ENCODE measurements around the gene ADPRHL1.
"Not testable (repeated sequence)": the region's sequence is repeated elsewhere in the genome, so short reads cannot be mapped to it uniquely, and the experiment has no call there.

The ADPRHL1 gene

DNA sequence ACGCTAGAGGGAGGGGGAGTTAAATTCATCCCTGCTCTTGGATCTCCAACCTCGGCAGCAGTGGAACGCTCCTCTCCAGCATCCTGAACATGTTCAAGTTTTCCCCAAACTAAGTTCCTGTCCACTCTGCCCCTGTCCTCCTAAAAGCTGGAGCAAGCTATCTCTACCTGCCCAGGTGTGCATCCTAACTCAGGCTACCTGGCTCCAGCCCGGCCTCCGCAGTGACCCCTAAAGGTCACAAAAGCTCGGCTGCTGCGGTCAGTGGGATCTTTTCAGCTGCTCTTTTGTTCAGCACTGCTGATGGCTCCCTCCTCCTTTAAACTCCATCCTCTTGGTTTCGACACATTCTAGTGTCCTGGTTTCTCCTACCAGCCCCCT is 35.9 kb upstream of the ADPRHL1 start:
- Mint-ChIP-seq H3K36me3 (ENCODE audit: low read depth) (peaks cover 2% of the 10 kb centered on the region), H3K4me1 (ENCODE audit: low read depth) (peaks cover 58% of the 10 kb centered on the region), H3K27me3 (no peaks in the 10 kb centered on the region), H3K4me3 (peak overlapping the region; percentile 93), H3K27ac (no peak overlapping the region), H3K9me3 (no peaks in the 10 kb centered on the region)

DNA sequence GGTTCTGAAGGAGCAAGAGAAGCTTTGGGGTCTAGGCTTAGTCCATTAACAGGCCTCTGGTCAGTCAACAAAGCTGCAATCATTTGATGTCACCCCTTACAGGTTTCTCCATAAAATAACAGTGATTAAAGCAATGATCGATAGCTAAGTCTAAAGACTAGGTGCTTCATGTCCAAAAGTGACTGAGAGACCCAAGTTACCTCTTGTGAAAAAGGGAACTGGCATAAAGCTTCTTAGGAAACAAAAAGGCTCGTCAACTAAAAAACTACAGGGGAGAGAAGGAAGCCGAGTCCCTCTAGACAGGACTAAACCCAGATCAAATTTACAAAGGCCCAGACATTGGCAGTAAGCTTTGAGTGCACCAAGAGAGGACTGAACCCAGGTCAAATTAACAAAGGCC is 35.0 kb upstream of the ADPRHL1 start:
- H3K4me1 Mint-ChIP-seq (ENCODE audit: low read depth), result peaks cover 49% of the 10 kb centered on the region
- no peaks in the 10 kb centered on the region for H3K9me3 Mint-ChIP-seq
- H3K36me3 Mint-ChIP-seq (ENCODE audit: low read depth), result peaks cover 9% of the 10 kb centered on the region
- H3K4me3 Mint-ChIP-seq, result peak overlapping the region; percentile 44
- no peaks in the 10 kb centered on the region for H3K27me3 Mint-ChIP-seq
- no peak overlapping the region for H3K27ac Mint-ChIP-seq

- no peaks in the 10 kb centered on the region for H3K27me3 Mint-ChIP-seq
- no peak overlapping the region for H3K4me3 Mint-ChIP-seq
- H3K27ac Mint-ChIP-seq, result no peak overlapping the region
- H3K9me3 Mint-ChIP-seq, result no peaks in the 10 kb centered on the region
- H3K36me3 Mint-ChIP-seq (ENCODE audit: low read depth), result peaks cover 19% of the 10 kb centered on the region
- peaks cover 35% of the 10 kb centered on the region for H3K4me1 Mint-ChIP-seq (ENCODE audit: low read depth)
Observed at GRCh38 chr13:113486698-113487097, 33.4 kb upstream of the ADPRHL1 start.

DNA sequence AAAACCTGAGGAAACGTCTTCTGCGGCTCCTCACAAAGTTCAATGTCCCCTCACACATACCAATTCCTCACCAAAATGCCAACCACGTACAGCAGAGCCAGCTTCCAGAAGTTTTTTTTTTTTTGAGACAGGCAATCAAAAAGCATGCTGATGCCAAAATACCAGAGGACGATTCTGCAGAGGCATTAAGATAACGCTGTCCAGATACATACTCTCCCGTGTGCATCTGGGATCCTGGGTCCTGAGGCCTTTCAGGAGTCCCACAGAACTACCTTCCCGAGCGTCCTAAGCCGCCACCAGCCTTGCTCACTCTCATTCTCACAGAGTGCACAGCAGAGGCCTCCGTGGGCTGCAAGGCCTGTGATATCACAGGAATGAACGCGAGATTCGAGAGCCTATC is 32.3 kb upstream of the ADPRHL1 start:
- H3K4me3 Mint-ChIP-seq, result no peak overlapping the region
- peaks cover 33% of the 10 kb centered on the region for H3K4me1 Mint-ChIP-seq (ENCODE audit: low read depth)
- H3K9me3 Mint-ChIP-seq, result no peaks in the 10 kb centered on the region
- peaks cover 21% of the 10 kb centered on the region for H3K36me3 Mint-ChIP-seq (ENCODE audit: low read depth)
- no peaks in the 10 kb centered on the region for H3K27me3 Mint-ChIP-seq
- no peak overlapping the region for H3K27ac Mint-ChIP-seq

GRCh38 chr13:113483504-113484293 is 30.4 kb upstream of the ADPRHL1 start:
- no peaks in the 10 kb centered on the region for H3K27me3 Mint-ChIP-seq
- peaks cover 40% of the 10 kb centered on the region for H3K36me3 Mint-ChIP-seq (ENCODE audit: low read depth)
- no peak overlapping the region for H3K4me3 Mint-ChIP-seq
- H3K4me1 Mint-ChIP-seq (ENCODE audit: low read depth), result peaks cover 18% of the 10 kb centered on the region
- H3K9me3 Mint-ChIP-seq, result no peaks in the 10 kb centered on the region
- H3K27ac Mint-ChIP-seq, result no peak overlapping the region

DNA sequence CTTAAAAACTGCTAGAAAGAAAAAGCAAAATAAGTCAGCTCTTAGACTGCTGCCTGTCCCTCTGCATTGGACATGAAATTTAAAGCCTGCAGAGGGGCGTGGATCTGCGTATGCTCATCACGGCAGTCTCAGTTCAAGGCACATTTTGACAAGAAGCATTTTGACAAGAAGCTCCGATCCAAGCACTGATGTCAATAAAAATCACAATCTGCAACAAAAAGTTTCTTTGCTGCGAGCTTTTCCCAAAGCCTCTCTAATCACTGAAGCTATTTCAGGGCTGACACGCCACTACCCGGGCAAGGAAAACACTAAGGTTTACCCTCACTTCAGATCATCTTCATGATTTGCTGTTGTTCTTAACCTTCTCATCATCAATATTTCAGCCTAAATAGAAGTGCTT is 29.8 kb upstream of the ADPRHL1 start:
- Mint-ChIP-seq H3K36me3 (ENCODE audit: low read depth) (peaks cover 46% of the 10 kb centered on the region), H3K9me3 (no peaks in the 10 kb centered on the region), H3K4me1 (ENCODE audit: low read depth) (peaks cover 12% of the 10 kb centered on the region), H3K27ac (no peak overlapping the region), H3K4me3 (no peak overlapping the region), H3K27me3 (no peaks in the 10 kb centered on the region)

DNA sequence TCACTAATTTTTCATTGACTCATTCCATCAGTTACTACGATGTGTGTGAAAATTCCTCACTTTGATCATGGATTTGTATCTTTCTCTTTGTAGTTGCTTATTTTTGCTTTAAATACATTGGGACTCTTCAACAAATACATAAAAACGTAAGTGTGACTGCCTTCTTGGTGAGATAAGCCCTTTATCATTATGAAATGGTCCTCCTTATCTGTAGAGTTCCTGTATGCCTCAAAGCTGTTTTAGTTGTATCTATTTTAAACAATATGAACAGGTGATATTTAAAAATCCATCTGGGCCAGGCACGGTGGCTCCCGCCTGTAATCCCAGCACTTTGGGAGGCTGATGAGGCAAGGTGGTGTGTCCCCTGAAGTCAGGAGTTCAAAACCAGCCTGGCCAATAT is 25.9 kb upstream of the ADPRHL1 start:
- peaks cover 74% of the 10 kb centered on the region for H3K36me3 Mint-ChIP-seq (ENCODE audit: low read depth)
- no peaks in the 10 kb centered on the region for H3K4me1 Mint-ChIP-seq (ENCODE audit: low read depth)
- no peaks in the 10 kb centered on the region for H3K9me3 Mint-ChIP-seq
- H3K27ac Mint-ChIP-seq, result no peak overlapping the region
- no peaks in the 10 kb centered on the region for H3K27me3 Mint-ChIP-seq
- no peak overlapping the region for H3K4me3 Mint-ChIP-seq

DNA sequence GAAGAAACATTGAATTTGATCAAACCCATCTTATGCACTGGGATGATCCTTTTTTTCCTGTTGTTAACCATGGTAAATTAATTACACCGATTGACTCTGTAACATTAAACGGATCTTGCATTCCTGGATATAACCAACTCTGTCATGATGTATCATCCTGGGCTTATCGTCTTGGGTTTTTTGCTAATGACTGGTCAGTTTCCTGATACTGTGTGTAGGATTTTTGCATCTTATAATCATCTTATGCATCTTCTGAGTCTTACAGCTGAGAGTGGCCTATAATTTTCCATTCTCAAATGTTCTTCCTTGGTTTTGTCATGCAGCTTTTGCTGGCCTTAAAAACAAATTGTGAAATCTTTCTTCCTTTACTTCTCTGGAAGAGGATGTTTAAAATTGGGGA is 24.4 kb upstream of the ADPRHL1 start:
- Mint-ChIP-seq H3K4me1 (ENCODE audit: low read depth) (no peaks in the 10 kb centered on the region), H3K36me3 (ENCODE audit: low read depth) (peaks cover 73% of the 10 kb centered on the region), H3K4me3 (no peak overlapping the region), H3K9me3 (no peaks in the 10 kb centered on the region), H3K27me3 (no peaks in the 10 kb centered on the region), H3K27ac (no peak overlapping the region)

DNA sequence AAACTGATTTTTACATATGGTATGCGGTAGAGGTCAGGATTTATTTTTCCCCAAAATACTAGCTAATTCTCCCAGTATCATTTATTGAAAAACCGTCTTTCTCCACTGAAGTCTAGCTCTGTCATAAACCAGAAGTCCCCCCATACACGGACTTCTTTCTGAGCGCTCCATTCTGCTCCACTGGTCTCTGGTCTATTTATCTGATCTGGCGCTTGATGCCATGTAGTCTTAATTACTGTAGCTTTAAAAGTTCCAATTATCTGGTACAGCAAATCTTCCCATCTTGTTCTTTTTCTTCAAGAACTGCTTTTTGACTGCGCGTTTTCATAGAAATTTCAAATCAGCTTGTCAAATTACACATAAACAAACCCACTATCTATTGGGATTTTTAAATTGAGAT is 23.5 kb upstream of the ADPRHL1 start:
- Mint-ChIP-seq H3K4me3 (no peak overlapping the region), H3K9me3 (no peaks in the 10 kb centered on the region), H3K4me1 (ENCODE audit: low read depth) (no peaks in the 10 kb centered on the region), H3K36me3 (ENCODE audit: low read depth) (peaks cover 67% of the 10 kb centered on the region), H3K27ac (no peak overlapping the region), H3K27me3 (no peaks in the 10 kb centered on the region)

- Mint-ChIP-seq H3K9me3 (no peaks in the 10 kb centered on the region), H3K36me3 (ENCODE audit: low read depth) (peaks cover 73% of the 10 kb centered on the region), H3K27me3 (no peaks in the 10 kb centered on the region), H3K4me3 (no peak overlapping the region), H3K27ac (no peak overlapping the region), H3K4me1 (ENCODE audit: low read depth) (no peaks in the 10 kb centered on the region)
Observed at GRCh38 chr13:113475911-113476310, 22.6 kb upstream of the ADPRHL1 start.

DNA sequence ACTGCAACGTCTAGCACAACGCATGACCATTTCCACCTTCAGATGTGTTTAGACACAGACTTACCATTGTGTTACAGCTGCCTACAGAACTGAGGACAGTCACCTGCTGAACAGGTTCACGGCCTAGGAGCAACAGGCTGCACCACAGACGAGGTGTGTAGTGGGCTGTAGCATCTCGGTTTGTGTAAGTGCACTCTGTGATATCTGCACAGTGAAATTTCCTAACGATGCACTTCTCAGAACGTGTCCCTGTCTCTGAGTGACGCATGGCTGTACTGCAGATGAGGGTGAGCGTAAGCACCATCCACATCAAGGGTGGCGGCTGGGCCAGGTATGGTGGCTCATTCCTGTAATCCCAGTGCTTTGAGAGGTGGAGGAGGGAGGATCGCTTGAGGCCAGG is 22.0 kb upstream of the ADPRHL1 start:
- H3K4me3 Mint-ChIP-seq, result no peak overlapping the region
- no peaks in the 10 kb centered on the region for H3K4me1 Mint-ChIP-seq (ENCODE audit: low read depth)
- H3K9me3 Mint-ChIP-seq, result no peaks in the 10 kb centered on the region
- peaks cover 68% of the 10 kb centered on the region for H3K36me3 Mint-ChIP-seq (ENCODE audit: low read depth)
- no peaks in the 10 kb centered on the region for H3K27me3 Mint-ChIP-seq
- no peak overlapping the region for H3K27ac Mint-ChIP-seq

- H3K4me3 Mint-ChIP-seq, result no peak overlapping the region
- H3K27me3 Mint-ChIP-seq, result no peaks in the 10 kb centered on the region
- H3K36me3 Mint-ChIP-seq (ENCODE audit: low read depth), result peaks cover 64% of the 10 kb centered on the region
- no peaks in the 10 kb centered on the region for H3K4me1 Mint-ChIP-seq (ENCODE audit: low read depth)
- no peak overlapping the region for H3K27ac Mint-ChIP-seq
- H3K9me3 Mint-ChIP-seq, result no peaks in the 10 kb centered on the region
Observed at GRCh38 chr13:113474179-113474578, 20.9 kb upstream of the ADPRHL1 start.

- Mint-ChIP-seq H3K27me3 (no peaks in the 10 kb centered on the region), H3K9me3 (no peaks in the 10 kb centered on the region), H3K4me3 (no peak overlapping the region), H3K27ac (no peak overlapping the region), H3K4me1 (ENCODE audit: low read depth) (no peaks in the 10 kb centered on the region), H3K36me3 (ENCODE audit: low read depth) (peaks cover 63% of the 10 kb centered on the region)
Observed at GRCh38 chr13:113472355-113473025, 19.2 kb upstream of the ADPRHL1 start.

GRCh38 chr13:113471844-113472243 is 18.6 kb upstream of the ADPRHL1 start:
- H3K36me3 Mint-ChIP-seq (ENCODE audit: low read depth), result peaks cover 64% of the 10 kb centered on the region
- H3K27ac Mint-ChIP-seq, result no peak overlapping the region
- H3K4me3 Mint-ChIP-seq, result no peak overlapping the region
- H3K9me3 Mint-ChIP-seq, result no peaks in the 10 kb centered on the region
- no peaks in the 10 kb centered on the region for H3K4me1 Mint-ChIP-seq (ENCODE audit: low read depth)
- no peaks in the 10 kb centered on the region for H3K27me3 Mint-ChIP-seq

GRCh38 chr13:113470635-113471163 is 17.4 kb upstream of the ADPRHL1 start:
- not testable (repeated sequence) for H3K9me3 Mint-ChIP-seq; H3K27ac Mint-ChIP-seq; H3K4me3 Mint-ChIP-seq; H3K27me3 Mint-ChIP-seq; H3K4me1 Mint-ChIP-seq (ENCODE audit: low read depth)
- peaks cover 60% of the 10 kb centered on the region for H3K36me3 Mint-ChIP-seq (ENCODE audit: low read depth)
